GM21528 (cell line): Measurements from ENCODE around the gene INTS1.

Experiments used
- ATAC-seq: cut with Tn5 transposase; IDR thresholded peaks from one replicate; pipeline ENCODE4 v1.9.1; 2021; ENCODE audit warnings: mild to moderate bottlenecking, moderate library complexity; ENCODE audit not compliant: unreplicated experiment, low FRiP score

INTS1 gene

GRCh38 chr7:1492221-1492620 lies 12.0 kb downstream of the INTS1 start:
- no peak for ATAC-seq

DNA sequence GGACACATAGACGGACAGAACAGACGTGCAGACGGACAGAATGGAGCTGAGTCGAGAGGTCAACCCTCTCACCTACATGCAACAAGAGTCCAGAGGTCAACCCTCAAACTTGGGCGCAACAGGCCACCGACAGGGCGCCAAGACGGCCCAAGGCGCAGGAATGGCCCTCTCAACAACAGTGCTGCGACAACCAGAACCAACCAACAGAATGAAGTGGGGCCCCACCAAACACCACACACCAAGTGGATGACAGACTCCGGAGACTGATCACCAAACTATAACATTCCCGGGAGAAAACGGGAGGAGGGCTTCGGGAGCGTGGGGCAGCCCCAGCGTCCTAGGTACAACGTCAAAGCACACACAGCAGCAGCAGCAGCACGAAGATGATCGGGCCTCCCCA lies 13.4 kb downstream of the INTS1 start:
- no peak for ATAC-seq

DNA sequence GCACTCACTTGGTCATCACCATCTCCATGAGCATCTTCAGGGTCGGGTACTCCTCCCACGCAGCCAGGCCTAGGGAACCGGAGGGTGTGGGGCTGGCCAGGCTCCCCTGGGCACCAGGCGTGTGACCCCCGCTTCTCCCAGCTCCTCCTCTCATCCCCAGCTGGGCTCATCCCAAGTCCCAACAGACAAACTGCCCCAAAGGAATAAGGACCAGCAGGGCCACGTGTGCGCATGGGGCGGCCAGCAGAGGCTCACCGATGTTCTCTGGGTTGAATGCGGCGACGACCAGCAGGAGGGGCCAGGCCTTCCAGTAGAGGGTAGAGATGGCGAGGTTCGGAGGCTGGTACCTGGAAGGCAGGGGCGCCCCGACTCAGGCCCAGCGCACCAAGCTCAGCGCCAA lies 14.9 kb downstream of the INTS1 start:
- ATAC-seq: no peak

DNA sequence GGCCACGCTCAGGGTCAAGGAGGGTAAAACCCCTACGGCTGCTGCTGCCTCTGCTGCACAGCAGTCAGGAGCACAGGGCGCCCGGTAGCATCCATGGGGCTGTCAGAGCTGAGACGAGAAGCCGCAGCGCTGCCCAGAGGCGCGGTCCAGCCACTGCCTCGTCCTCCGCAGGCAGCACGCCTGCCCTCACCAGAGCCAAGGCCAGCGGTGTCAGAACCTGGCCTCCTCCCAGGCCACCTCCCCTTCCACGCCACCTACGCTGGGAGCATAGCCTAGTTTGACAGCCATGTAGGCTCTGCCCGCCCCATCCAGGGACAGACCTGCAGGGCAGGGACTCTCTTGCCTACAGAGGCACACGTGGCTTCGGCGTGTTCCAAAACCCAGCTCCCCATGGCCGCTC lies 16.2 kb downstream of the INTS1 start:
- no peak for ATAC-seq

GRCh38 chr7:1487466-1487865 lies 16.7 kb downstream of the INTS1 start:
- no peak for ATAC-seq

DNA sequence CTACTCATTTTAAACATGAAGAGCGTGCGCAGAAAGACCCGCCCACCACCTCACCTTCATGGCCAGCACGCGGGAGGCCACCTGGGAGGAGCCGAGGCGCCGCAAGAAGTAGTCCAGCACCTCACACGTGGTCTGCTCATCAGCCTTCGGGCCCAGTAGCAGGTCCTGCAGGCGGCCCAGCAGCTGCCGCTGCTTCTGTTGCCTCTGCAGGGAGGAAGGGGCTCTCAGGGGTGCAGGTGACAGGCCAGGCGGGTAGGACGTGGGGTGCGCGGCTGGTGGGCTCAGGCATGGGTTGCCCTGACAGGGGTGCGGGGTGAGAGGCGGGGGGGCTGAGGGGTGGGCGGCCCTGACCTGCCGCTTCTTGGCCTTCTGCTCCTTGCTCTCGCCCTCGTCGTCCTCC lies 17.6 kb downstream of the INTS1 start:
- no peak for ATAC-seq

DNA sequence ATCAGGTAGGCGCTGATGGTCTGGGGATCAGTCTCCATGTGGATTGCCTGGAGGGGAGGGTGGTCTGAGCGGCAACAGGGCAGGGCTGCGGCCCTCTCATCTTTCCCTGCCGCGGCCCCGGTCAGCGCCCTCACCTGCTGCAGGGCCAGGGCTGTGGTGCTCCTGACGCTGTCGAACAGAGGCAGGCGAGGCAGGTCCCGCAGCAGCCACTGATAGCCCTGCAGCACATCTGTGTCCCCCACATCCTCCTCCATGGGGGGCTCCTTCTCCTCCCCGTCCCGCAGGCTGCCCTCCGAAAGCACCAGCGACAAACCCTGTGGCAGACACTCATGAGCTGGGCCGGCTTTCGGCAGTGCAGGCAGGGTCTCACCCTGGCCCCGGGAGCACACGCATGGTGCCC lies 19.0 kb downstream of the INTS1 start:
- no peak for ATAC-seq

GRCh38 chr7:1484569-1484968 lies 19.6 kb downstream of the INTS1 start:
- no peak for ATAC-seq

GRCh38 chr7:1483536-1484505 lies 20.4 kb downstream of the INTS1 start:
- ATAC-seq: no peak

- ATAC-seq: no peak
These were observed 21.1 kb downstream of the INTS1 start for GRCh38 chr7:1483079-1483478.

GRCh38 chr7:1481300-1481699 lies 22.9 kb downstream of the INTS1 start:
- no peak for ATAC-seq

GRCh38 chr7:1480670-1481069 lies 23.5 kb downstream of the INTS1 start:
- no peak for ATAC-seq

DNA sequence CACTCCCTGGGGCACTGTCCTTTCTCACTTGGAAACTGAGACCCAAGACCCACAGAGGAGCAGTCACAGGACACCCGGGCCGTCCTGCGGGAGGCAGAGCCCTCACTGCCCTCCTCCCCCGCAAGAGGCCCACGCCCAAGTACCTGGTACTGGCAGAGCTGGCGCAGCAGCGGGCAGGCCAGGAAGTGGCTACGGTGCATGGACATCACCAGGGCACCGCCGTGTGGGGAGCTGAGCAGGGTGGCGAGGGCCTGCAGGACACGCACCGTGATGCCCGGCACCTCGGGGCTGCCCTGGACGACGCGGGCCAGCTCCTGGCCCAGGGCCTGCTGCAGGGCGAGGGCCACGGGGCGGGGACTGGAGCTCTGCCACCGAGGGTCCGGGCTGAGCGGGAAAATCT lies 24.9 kb downstream of the INTS1 start:
- no peak for ATAC-seq

- no peak for ATAC-seq
These were observed 25.7 kb downstream of the INTS1 start for GRCh38 chr7:1478480-1478879.

GRCh38 chr7:1476859-1477258 lies 27.3 kb downstream of the INTS1 start:
- no peak for ATAC-seq

DNA sequence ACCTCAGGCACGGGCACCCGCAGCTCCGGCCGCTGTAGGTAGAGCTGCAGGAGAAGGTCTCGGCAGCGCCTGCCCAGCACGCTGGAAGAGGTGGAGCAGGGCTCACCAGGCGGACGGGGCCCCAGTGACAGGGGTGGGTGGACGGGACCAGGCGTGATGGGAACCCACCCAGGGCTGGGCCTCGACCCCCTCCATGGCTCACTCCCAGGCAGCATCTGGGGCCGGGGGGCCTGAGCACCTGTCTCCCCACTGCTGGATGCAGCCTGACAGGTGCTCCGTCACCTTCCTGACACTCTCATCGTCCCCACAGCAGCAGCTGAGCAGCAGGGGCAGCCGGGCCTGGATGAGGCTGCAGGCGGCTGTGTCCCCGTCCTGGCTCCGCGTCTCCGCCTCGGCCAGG lies 28.2 kb downstream of the INTS1 start:
- no peak for ATAC-seq

DNA sequence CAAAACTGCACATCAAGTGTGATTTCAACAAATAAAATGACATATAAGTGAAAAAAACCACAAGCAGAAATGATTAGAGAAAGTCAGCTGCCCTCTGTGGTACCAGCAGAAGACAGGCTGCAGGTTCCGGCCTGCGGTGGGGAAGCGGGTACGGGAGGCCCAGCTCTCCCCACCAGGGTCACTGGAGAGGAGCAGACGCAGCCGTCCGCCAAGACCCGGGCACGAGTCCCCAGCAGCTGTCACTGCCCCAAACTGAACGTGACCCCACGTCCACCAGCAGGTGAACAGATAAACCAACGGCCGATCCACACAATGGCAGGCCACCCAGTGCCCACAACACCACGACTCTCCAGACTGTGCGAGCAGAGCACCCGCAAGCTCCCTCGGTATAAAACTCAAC lies 28.8 kb downstream of the INTS1 start:
- ATAC-seq: no peak

DNA sequence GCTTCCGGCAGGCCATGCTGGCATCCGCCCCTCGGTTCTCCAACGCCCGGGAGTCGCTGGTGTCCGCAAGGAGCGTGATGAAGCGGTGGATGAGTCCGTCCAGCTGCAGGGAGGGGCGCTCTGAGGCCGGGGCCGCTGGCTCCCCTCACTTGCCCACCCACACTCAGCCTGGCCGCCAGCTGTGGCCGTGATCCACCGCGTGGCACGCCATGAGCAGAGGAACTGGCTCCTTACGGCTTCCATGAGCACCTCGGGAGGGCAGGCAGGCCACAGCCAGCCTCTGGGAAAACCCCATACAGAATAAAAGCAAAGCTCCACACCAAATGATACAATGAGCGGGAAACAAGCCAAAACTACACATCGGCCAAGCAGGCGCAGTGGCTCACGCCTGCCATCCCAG lies 29.5 kb downstream of the INTS1 start:
- no peak for ATAC-seq

GRCh38 chr7:1473864-1474512 lies 30.2 kb downstream of the INTS1 start:
- ATAC-seq: no peak

- no peak for ATAC-seq
These were observed 33.3 kb downstream of the INTS1 start for GRCh38 chr7:1470901-1471300.

DNA sequence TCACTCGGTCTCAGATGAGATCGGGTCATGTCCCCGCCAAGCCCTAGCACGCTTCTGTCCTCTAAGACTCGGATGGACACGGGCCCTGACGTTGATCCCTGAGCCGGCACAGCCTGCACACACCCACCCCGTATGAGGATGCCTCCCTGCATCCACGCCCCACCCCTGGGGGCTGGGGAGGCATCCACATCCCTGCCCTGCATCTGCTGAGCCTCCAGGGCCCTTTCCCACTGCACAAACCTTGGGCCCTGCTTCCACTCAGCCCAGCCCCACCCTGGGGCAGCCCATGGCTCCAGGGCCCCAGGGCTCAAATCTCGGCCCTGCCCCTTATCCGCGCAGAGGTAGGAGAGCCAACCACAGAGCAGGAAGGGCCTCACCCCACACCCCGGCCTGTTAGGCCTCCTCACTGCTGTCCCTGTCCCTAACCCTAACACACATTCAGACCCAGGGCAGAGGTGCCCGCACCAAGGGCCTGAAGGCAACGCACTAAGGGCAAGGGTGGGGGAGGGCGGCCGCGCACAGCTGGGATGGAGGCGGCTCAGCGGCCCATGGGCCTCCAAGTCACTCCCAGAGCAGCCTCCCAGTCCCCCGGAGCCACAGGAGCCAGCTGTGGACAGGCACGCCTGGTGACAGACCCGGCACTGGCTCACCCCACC lies 35.4 kb downstream of the INTS1 start:
- no peak for ATAC-seq
